GM10248 (cell line): ENCODE results near the gene SCAF8.
A peak's percentile ranks its signal among the peaks of the same experiment; 100 is the strongest.
"Not testable (repeated sequence)": the region's sequence is repeated elsewhere in the genome, so short reads cannot be mapped to it uniquely, and the experiment has no call there.

ENCODE experiments used
- CTCF ChIA-PET: fragments of 300-600 bp; sonication (Branson Sonifier 250); formaldehyde crosslinking; extraction: SDS; loops from one replicate; lab custom pipeline; 2021; ENCODE audit warnings: antibody characterized with exemption; lab: Yijun Ruan, JAX
- POLR2A ChIA-PET: fragments of 350-650 bp; sonication (Branson Sonifier 250); formaldehyde crosslinking; extraction: SDS; loops from one replicate; lab custom pipeline; 2020; ENCODE audit warnings: antibody characterized with exemption; lab: Yijun Ruan, JAX
- DNase-seq: peaks from one replicate; pipeline ENCODE4 v3.0.0; 2012; ENCODE audit errors: extremely low spot score
- CTCF ChIP-seq: IDR thresholded peaks from 2 replicates; pipeline ENCODE4 v1.5.1; 2012; ENCODE audit warnings: mild to moderate bottlenecking, low read depth; ENCODE audit errors: extremely low read depth, missing control alignments, control extremely low read depth

Gene SCAF8

GRCh38 chr6:154773610-154774089 lies 40.4 kb downstream of the SCAF8 start:
- TF ChIP-seq CTCF = no peak
- ChIA-PET POLR2A (no interaction called here), CTCF (interaction anchor here (1.1 to 1.6 kb wide), 10 partner anchors 11 to 98 kb away, joined by 3 to 6 read pairs (median 4); no protein-coding TSS in a partner anchor)
- peak; percentile 60 for DNase-seq

DNA sequence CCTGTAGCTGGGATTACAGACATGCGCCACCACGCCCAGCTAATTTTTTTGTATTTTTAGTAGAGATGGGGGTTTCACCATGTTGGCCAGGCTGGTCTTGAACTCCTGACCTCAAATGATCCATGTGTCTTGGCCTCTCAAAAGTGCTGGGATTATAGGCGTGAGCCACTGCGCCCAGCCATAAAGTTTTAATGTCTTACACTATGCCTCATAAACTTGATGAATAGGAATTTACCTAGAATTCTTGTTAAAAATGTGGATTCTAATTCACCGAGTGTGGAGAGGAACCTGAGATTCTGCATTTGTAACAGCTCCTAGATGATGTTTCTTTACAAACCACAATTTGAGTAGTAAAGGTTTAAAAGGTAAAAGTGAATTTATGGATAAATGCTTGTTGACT lies 45.9 kb downstream of the SCAF8 start:
- POLR2A ChIA-PET, DNase-seq, CTCF ChIA-PET: not testable (repeated sequence)

DNA sequence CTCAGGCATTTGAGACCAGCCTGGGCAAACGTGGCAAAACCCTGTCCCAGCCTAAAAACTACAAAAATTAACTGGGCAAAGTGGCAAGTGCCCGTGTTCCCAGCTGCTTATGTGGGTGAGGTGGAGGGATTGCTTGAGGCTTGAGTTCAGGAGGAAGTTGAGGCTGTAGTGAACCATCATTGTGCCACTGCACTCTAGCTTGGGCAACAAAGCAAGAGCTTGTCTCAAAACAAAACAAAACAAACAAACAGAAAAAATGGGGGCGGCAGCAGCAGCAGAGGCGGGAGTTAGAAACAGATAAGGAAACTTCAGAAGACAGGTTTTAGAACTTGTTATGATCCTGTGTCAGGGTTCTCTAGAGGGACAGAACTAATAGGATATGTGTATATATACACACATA lies 49.0 kb downstream of the SCAF8 start:
- POLR2A ChIA-PET = no interaction called here
- no peak for DNase-seq
- TF ChIP-seq CTCF = no peak
- CTCF ChIA-PET = interaction anchor here (0.8 to 1.2 kb wide), 3 partner anchors 24 to 106 kb away, joined by 3 read pairs; no protein-coding TSS in a partner anchor

GRCh38 chr6:154783229-154783628 lies 50.0 kb downstream of the SCAF8 start:
- ChIA-PET CTCF (interaction anchor here (1.0 to 1.6 kb wide), 5 partner anchors 8 to 108 kb away, joined by 3 to 5 read pairs (median 4); no protein-coding TSS in a partner anchor), POLR2A (no interaction called here)
- no peak for TF ChIP-seq CTCF
- no peak for DNase-seq

GRCh38 chr6:154785075-154785474 lies 51.9 kb downstream of the SCAF8 start:
- CTCF ChIA-PET = interaction anchor here (1.5 to 1.6 kb wide), 2 partner anchors 10 to 109 kb away, joined by 4 to 5 read pairs; no protein-coding TSS in a partner anchor
- no peak for DNase-seq
- POLR2A ChIA-PET = no interaction called here
- TF ChIP-seq CTCF = no peak

GRCh38 chr6:154786144-154786868 lies 53.1 kb downstream of the SCAF8 start:
- DNase-seq = no peak
- POLR2A ChIA-PET = no interaction called here
- CTCF ChIA-PET = interaction anchor here (1.8 kb wide), 1 partner anchor 12 kb away, joined by 4 read pairs; no protein-coding TSS in a partner anchor
- TF ChIP-seq CTCF = no peak

- POLR2A ChIA-PET = no interaction called here
- no peak for DNase-seq
- no peak for TF ChIP-seq CTCF
- CTCF ChIA-PET = no interaction called here
Observed at GRCh38 chr6:154791556-154792317, 58.5 kb downstream of the SCAF8 start.
